Activated CD8-positive, alpha-beta memory T cell treated with anti-CD3 and anti-CD28 coated beads, Interleukin-2, amount 50 U/mL, for 24 hours (primary cell): ENCODE measurements around the gene GP1BB.
"Not testable (repeated sequence)": the region's sequence is repeated elsewhere in the genome, so short reads cannot be mapped to it uniquely, and the experiment has no call there.

Experiments used
- DNase-seq: peaks from one replicate; pipeline ENCODE4 v3.0.0-alpha.2; 2020; ENCODE audit errors: extremely low read depth

The GP1BB gene

GRCh38 chr22:19723232-19723982, at the start of gene GP1BB:
Gene GP1BB, plus strand, starts transcription at chr22:19723539. Its CDS starts 31 bp downstream, at chr22:19723570.
- DNase-seq: no peak

GRCh38 chr22:19673660-19674059, 49.7 kb upstream of the GP1BB start:
- DNase-seq: no peak

- no peak for DNase-seq
These were observed 49.0 kb upstream of the GP1BB start for GRCh38 chr22:19674129-19674928.

GRCh38 chr22:19674929-19675253, 48.4 kb upstream of the GP1BB start:
- no peak for DNase-seq

GRCh38 chr22:19675428-19675827, 47.9 kb upstream of the GP1BB start:
- no peak for DNase-seq

GRCh38 chr22:19676437-19676836, 46.9 kb upstream of the GP1BB start:
- not testable (repeated sequence) for DNase-seq

- DNase-seq: no peak
These were observed 44.3 kb upstream of the GP1BB start for GRCh38 chr22:19678949-19679521.

GRCh38 chr22:19679522-19680101, 43.7 kb upstream of the GP1BB start:
- no peak for DNase-seq

GRCh38 chr22:19680287-19680881, 43.0 kb upstream of the GP1BB start:
- no peak for DNase-seq

GRCh38 chr22:19680911-19681862, 42.2 kb upstream of the GP1BB start:
- DNase-seq: no peak

GRCh38 chr22:19681863-19682245, 41.5 kb upstream of the GP1BB start:
- DNase-seq: no peak

GRCh38 chr22:19686946-19687345, 36.4 kb upstream of the GP1BB start:
- no peak for DNase-seq

GRCh38 chr22:19687561-19688300, 35.6 kb upstream of the GP1BB start:
- DNase-seq: no peak

GRCh38 chr22:19688301-19689290, 34.7 kb upstream of the GP1BB start:
- DNase-seq: no peak

- no peak for DNase-seq
These were observed 33.9 kb upstream of the GP1BB start for GRCh38 chr22:19689408-19689807.

GRCh38 chr22:19691007-19691720, 32.2 kb upstream of the GP1BB start:
- DNase-seq: no peak

GRCh38 chr22:19691721-19692341, 31.5 kb upstream of the GP1BB start:
- DNase-seq: no peak

- DNase-seq: no peak
These were observed 29.8 kb upstream of the GP1BB start for GRCh38 chr22:19693581-19693980.
